ENCODE data around the gene LDLRAD4.

The LDLRAD4 gene

DNA sequence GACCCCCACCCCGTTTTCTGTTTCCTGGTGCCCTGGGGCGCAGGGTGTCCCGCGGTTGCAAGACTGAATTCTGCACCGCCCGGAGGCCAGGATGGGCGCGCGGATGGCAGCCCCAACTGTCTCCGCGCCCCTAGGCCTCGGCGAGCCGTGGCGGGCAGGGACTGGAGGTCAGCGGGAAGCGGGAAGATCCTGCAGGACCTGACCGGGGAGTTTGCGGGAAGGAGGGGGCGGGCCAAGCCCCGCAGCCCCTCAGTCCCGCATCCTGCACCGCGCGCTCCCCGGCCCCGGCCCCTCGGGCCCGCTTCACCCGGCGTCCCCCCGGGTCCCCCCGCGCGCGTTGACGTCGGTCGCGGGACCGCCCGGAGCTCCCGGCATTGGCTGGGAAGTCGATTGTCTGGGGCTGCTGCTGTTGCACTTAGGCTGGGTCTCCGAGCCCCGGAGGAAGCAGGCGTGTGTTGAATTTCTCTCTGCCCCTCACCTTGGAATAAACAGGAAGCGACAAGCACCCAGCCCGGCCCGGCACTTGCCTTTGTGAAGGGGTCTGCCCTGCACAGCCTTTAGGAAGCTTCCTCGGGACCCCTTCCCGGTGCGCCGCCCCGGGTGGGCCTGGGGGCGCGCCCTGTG is at the start of gene LDLRAD4:
Gene LDLRAD4 (plus strand): TSS at position 393 of the 624 bp plus-strand sequence.
- DNase-seq: peak; percentile 70

DNA sequence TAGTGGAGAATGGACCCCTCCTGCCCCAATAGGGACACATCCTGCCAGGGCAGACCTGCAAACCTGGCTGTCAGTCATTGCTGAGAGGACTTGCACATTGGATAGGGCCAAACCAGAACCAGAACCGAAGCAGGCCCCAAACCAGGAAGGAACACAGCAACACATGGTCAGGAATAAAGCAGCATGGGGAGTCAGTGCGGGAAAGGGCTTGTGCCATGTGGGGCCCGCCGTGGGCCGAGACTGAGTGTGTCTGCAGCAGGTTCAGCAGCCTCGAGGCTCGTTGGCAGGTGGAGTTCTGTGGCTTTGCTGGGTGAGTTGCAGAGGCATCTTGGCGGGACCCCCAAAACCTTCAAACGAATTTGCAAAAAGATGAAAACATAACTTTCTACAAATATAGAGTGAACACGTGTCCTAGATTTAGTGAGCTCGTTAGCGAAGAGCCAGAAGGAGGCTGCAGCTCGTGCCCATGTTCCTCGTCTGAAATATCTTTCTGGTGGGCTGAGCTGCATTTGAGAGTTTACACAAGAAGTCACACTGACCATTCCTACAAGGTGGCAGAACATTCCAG is 44.9 kb upstream of the LDLRAD4 start:
- DNase-seq: no peak

DNA sequence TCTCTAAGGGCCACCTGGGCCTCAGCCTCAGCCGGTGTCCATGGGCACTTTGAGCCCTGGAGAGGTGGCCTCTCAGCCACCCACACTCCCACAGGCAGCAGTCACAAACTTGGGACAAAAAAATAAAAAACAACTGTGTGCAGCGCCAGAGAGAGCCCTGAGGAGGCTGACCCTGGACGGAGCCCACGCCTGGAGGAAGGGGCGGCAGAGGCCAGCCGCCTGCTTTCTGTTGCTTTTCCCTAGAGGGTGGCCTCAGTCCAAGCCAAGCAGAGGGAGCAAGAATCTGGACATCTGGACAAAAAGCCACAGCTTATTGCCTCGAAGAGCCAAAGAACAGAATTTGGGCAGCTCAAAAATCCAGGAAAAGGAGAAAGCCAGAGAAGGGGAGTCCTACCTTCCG is 43.3 kb upstream of the LDLRAD4 start:
- no peak for DNase-seq

DNA sequence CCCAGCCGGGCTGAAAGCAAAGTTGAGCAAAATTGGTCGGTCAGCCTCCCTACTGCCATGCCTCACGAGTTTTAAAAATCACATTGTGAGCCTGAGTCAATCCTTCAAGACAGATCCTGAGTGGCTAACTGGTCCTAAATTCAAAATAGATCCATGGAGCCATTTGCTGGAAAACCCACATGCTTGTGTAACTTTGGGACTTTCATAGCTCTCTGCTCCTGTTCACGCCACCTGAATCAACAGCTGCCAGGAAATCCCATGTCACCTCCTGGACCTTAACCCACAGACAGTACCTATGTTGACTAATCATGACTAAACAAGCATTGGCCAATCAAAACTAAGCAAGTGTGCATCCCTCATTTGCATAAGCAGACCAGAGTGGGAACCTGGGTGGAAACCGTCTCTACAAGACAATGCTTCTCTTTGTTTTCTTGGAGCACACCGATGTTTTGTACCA is 42.8 kb upstream of the LDLRAD4 start:
- DNase-seq: no peak

DNA sequence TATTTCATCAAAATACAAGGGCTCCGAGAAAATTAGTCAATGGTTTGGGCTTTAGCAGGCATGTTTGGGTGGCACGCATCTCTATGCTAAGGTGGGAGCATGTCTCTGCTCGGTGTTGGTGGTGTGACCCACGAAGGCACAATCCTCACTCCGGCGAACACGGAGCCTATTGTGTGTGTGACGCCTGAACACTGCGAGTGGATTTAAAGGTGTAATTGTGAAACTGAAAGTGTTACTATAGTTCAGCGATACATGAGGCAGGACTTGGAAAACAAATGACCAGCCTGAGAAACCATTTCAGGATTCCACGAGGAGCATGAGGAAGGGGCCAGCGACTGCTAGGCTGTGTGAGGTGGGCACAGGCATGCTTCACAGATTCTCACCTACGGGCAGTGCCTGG is 41.7 kb upstream of the LDLRAD4 start:
- DNase-seq: no peak

DNA sequence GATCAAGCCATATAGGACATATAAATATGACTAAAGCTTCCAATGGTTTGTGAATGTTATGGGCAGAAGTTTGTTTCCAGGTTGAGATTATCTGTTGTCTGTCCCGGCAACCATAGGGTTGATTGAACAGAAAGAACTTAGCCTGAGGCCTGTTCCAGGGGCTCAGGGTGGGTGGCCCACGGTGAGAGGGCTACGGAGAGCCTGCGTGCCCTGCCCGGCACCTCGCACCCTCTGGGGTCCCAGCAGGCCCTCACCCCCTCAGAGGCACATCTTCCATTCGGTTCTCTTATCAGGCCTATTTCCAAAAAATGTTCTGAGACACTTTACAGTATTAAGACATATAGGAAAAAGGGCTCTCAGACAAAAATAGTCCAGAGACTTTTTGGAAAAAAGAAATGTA is 40.4 kb upstream of the LDLRAD4 start:
- DNase-seq: no peak

DNA sequence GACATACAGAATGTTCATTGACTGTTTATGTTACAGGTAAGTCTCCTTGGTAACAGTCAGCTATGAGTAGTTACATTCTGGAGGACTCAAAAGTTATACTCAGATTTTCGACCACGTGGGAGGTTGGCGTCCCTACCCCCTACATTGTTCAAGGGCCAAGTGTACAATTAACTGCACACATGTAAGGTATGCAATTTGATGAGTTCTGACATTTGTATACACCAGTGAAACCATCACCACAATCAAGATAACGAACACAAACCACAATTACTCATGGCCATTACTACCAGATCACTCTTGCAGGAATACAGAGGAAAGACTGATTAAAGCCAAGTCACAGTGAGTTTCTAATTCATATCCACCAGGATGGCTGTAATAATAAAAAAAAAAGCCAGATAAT is 39.6 kb upstream of the LDLRAD4 start:
- DNase-seq: no peak

DNA sequence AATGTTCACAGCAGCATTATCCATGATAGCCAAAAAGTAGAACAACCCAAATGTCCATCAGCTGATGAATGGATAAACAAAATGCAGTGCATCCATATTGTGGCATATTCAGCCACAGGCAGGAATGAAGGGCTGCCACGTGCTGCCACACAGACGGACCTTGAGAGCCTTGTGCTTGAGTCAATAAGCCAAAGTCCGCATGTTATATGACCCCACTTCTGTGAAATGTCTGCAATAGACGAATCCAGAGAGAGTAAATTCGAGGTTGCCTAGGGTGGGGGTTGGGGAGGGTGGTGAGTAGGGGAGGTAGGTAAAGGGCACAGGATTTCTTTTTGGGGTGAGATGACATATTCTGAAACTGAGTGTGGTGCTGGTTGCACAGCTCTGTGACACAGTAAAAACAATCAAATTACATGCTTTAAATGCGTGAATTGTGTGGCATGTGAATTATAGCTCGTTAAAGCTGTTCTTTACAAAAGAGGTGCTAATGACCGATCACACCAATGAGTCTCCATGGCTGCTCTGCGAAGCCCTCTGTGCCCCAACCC is 38.9 kb upstream of the LDLRAD4 start:
- DNase-seq: no peak

DNA sequence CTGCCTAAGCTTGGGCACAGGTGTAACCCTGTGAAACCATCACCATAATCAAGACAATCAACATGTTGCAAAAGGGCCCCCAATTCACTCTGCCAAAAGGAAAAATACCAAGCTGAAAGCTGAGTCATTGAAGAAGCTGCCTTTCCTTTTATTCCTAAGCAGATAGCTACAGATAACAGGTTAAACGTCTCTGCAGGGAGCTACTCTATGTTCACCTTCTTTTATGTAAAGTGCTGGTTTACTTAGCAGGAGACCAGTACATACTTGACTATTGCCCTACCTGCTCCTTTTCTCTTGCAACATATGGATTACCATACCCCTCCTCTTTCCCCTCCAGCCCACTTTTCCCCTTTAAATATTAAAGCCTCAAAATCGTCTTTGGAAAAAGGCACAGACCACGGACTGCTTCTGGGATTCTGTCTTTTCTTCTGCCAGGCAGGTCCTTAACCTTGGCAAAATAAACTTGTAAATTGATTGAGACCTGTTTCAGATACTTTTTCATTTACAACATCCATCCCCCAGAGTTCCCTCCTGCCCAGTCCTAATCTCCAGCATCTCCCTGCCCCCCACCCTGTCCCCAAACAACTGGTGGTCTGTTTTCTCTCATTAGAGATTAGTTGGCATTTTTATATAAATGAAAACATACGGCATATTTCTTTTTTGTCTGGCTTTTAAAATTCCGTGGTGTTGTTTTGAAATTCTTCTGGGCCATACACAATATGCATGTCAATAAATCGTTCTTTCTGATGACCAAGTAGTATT is 37.8 kb upstream of the LDLRAD4 start:
- DNase-seq: no peak

DNA sequence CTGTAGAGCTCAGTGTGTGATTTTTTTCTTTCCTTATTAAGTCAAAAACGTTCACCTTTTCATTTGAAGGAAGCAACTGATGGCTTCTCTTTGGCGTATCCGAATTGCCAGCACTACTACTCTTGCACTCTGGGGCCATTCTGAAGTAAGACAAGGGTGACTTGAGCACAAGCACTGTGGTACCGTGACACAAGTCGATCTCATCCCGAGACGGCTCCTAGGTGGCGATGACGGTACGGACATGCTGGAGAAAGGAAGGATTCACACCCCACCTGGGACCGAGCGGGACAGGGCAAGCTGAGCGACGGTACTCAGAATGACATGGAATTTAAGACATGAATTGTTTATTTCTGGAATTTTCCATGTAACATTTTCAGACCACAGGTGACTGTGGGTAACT is 36.8 kb upstream of the LDLRAD4 start:
- DNase-seq: no peak

DNA sequence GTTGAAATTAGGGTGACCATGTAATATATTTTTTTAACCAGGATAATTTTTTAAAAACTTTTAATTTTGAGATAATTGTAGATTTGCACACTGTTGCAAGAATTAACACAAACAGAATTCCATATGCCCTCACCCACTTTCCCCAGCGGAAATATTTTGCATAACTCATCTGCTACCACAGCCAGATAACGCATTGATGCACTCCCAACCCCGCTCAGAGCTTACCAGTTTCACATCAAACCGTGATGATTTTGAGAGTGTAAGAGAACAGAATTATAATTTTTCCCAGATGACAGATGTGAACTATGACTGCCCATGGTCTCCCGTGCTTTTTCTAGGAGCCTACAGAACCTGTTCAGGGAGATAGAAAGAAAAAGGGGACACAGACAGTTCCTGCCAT is 35.2 kb upstream of the LDLRAD4 start:
- no peak for DNase-seq

DNA sequence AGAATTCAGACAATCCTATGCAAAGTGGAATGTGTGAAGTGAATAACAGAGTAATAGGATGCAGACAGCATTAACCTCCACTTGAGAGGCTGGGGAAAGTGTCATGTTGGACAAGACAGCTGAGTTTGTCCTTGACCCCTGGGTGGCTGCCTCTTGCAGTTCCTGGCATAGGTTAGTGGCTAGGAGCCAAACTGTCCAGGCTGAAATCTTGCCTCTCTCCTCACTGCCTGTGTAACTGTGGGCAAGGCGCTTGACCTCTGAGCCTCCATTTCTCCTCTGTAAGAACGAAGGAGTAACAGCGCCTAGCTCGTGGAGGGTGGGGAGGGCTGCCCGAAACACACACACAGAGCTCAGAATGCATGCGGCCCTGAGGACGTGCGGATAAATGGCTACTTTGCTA is 34.8 kb upstream of the LDLRAD4 start:
- DNase-seq: no peak

DNA sequence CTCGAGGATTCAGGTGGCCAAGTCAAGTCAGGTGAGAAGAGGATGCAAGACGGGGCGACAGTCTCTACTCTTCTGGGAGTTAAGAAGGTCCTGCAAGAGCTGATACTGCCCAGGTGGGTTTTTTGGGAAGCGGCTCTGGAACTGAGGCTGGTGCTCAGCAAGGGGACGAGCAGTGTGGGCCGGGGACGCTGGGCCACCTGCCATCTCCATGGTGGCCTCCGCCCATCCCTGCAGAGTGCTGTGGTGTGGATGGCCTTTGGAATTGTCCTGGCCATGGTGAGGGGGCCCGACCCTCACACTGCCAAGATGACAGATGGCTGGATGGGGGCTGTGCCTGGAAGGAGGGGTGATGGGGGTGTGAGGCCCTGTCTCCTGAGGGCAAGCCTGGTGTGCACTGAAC is 34.2 kb upstream of the LDLRAD4 start:
- no peak for DNase-seq

DNA sequence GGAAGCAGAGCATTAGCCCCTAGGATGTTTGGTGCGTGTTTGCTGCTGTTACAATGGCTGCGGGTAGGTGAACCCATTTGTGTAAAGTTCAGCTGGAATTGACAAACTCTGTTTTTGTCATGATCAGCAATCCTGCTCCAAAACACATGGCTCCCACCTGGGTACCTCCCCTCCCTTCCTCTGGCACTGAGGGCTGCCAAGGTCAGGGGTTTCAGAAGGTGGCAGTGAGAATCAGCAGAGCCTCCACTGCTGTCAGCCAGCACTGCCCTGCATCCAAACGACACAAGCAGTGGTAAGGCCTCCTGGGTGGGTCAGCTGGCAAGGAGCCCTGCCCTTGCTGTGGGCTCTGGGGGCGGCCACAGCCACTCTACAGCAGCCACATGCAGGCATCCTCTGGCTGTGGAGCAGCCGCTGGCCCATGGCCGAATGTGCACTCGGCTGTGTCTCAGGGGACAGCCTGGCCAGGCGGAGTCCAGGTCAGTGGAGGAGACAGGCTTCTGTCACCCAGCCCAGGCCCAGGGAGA is 32.8 kb upstream of the LDLRAD4 start:
- DNase-seq: no peak

DNA sequence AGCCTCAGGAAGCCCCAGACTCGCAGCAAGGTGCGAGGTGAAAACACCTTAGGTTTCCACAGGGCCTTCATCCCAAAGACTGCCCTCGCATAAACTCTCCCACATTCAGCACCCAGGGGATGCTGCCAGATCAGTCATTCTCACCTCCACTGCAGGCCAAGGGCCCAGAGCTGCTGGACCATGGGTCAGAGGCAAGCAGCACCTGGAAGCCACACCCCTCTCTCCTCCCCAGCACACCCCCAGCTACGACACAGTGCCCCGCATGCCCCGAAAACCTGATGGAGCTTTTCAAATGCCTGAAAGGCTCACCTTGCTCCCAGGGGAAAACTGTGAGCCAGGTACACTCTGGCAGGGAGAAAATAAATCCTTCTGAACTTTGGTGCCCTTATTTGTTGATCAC is 31.9 kb upstream of the LDLRAD4 start:
- no peak for DNase-seq

DNA sequence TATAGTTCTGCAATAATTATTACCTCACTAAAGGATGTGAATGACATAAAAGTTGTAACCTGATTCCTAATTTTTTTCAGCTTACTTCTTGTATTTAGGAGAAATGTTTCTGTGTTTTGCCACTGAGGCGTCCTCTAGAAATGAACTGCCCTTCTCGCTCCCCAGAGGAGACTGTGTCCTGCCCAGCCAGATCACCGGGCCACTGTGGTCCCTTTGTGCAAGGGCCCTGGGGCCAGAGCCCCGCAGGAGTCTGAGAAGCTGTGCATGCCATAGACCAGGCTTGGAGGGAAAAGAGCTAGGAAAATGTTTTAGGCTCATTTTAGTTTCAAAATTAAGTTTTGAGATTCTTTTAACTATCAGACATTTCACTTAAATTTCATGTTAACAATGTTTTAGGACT is 31.1 kb upstream of the LDLRAD4 start:
- DNase-seq: no peak

DNA sequence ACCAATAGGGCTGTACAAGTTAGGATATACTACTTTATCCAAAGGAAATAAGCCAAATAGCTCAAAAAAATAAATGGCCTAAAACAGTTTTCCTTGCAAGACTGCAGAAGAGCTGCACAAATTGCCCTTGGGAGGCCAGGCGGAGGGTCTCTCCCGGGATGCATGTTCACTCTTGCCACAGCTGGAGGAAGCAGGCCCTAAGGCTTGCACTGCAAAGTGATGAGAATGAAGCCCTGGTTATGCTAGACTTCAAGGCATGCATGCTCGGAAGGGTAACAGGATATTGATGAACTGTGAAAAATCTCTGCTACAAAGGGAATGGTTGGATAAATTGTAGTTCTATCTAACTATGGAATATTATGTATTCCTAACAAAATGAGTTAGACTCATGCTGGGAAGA is 27.5 kb upstream of the LDLRAD4 start:
- peak; percentile 48 for DNase-seq

DNA sequence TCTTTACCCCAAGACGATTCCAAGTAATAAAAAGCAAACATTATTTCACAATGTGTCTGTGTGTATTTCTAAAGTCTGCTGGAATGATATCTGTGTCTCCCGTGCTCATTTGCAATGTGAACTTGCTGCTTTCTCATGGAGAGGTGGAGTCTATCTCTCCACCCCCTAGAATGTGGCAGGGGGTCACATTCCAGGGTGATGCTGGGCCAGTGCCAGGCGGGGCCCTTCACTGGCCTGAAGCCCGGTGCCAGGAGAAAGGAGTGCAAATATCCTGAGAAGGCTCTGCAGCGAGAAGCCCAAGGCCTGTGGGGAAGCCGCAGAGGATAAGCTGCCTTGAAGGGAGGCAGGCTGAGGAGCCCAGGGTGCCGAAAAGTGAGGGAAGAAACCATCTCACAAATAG is 26.8 kb upstream of the LDLRAD4 start:
- DNase-seq: peak; percentile 48

DNA sequence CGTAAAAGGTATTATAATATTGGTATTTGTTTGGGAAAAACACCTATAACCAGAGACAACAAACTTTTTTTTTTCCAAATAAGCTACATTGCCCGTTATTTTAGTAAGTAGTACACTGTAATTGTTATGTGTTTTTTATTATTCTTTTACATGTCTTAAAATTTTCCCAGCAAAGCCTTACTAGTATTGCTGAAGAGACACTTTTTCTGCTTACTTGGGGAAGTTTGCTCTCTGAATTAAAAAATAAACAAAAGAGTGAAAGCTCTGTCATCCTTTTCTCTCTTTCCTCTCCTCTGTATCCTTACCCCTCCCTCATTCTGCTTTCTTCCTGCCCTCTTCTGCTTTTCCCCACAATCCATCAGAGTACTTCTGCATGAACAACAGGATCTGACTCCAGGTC is 25.6 kb upstream of the LDLRAD4 start:
- no peak for DNase-seq

DNA sequence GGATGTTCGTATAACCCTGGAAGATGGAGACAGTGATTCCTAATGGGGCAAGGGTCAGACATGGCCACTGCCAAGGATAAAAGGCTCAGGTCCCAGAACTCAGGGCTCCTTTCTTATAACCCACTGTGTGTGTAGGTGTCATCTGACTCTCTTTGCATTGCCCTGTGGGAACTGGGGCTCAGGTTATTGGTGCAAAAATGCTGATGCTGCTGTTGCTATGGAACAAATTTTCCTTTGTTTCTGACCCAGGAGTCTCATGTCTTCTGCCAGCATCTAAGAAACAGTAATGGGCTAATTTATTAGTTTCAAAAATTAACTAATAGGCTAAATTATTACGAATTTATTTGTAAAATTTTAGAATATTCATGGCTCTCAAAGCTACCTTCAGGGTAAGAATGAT is 24.3 kb upstream of the LDLRAD4 start:
- no peak for DNase-seq

DNA sequence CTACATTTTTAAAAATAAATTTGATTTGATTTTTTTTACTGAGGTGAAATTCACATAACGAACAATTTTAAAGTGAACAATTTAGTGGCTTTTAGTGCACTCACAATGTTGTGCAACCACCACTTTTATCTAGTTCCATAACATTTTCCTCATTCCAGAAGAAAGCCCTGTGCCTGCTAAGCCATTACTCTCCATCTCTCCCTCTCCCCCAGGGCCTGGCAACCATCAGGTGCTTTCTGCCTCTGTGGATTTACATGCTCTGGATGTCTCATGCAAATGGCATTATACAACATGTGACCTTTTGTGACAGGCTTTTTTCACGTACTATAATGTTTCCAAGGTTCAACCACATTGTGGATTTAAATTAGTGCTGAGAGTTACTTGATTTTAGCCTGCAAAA is 19.9 kb upstream of the LDLRAD4 start:
- no peak for DNase-seq

DNA sequence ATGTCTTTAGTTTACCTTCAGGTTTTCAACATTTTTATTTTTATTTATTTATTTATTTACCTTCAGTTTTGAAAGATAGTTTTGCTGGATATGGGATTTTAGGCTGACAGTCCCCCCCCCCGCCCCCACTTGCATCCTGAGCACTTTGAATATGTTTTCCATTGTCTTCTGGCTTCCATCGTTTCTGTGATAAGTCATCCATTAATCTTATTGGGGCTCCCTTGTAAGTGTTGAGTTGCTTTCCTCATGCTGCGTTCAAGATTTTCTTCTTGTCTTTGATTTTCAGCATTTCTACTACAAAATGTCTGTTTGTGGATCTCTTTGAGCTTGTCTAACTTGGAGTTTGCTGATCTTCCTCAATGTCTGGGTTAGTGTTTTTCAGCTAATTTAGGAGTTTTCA is 19.4 kb upstream of the LDLRAD4 start:
- no peak for DNase-seq

DNA sequence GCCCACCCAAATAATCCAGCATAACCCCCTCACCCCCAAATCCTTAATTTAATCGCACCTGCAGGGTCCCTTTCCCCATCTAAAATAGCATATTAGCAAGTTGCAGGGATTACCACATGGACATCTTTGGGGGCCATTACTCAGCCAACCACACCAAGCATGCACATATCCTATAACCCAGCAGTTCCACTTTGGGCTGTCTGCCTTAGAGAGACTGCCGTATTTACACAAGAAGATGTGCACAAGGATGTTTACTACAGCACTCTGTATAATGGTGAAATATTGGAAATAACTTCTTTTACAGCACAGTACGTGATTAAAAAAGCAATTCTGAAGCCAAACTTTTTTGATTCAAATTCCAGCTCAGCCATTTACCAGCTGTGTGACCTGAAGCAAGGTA is 17.3 kb upstream of the LDLRAD4 start:
- DNase-seq: no peak

DNA sequence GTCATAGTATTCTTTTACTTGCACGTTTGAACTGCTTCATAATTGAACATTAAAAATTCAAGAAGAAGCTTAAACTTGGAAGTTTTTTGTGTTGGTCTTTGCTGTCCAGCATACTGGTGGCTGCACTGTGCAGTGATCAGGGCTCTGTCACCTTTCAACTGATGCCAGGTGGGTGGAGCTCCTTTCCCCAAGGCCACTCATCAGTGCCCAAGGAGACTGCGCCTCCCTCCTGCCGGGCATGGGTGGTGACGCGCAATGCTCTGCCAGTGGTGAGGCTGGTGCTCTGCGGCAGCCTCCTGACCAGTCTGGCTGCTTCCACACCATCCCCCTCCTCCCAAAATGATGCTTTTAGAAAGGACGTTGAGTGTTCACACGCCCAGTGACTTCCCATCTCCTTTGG is 16.0 kb upstream of the LDLRAD4 start:
- DNase-seq: no peak

Data from left hindlimb (tissue), 1 donor.